ENCODE measurements around the gene PLXNB3. TPM values are rescaled to one million over a fixed set of nuclear protein-coding genes. Genes with fewer than 3 reads are reported as not detected.

Gene PLXNB3
- polyA plus RNA-seq, 3 donors = 1.0 to 2.0 (median 1.2) TPM

- DNase-seq (ENCODE audit: extremely low read depth in 1 of 11, low read depth in 9 of 11, low spot score in 4 of 11) = no peak
Measured at GRCh38 chrX:153781428-153782047, 17.5 kb downstream of the PLXNB3 start.

DNA sequence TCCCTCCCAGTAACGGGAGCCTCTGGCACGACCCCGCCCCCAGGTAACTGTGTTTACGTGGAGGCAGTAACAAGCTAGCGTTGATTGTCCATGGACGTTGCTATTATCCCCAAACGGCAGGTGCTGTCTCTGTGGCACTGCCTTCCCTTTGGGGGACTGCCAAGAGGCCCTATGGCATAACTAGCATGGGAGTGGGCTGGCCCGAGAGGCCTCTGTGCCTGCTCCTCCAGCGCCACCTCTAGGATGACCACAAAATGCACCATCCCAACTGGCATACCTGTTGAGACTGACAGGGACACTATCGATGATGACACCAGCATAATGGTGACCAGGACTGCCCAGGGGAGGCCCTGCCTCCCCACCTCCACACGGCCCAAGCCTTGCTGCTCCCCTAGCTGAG is 18.3 kb downstream of the PLXNB3 start:
- no peak for DNase-seq (ENCODE audit: extremely low read depth in 1 of 11, low read depth in 9 of 11, low spot score in 4 of 11)

DNA sequence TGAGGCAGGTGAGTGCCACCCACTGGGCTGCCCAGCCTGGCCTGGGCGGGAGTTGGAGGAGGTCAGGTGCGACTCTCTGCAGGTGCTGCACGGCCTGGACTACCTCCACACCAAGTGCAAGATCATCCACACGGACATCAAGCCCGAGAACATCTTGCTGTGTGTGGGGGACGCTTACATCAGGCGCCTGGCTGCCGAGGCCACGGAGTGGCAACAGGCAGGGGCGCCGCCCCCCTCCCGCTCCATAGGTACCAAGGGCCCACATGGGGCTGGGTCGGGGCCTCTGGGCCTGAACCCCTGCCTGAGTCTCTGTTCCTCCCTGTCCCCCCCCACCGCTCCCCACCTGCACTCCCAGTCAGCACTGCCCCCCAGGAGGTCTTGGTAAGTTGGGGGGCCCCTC is 18.8 kb downstream of the PLXNB3 start:
- DNase-seq (ENCODE audit: extremely low read depth in 1 of 11, low read depth in 9 of 11, low spot score in 4 of 11) = no peak

DNA sequence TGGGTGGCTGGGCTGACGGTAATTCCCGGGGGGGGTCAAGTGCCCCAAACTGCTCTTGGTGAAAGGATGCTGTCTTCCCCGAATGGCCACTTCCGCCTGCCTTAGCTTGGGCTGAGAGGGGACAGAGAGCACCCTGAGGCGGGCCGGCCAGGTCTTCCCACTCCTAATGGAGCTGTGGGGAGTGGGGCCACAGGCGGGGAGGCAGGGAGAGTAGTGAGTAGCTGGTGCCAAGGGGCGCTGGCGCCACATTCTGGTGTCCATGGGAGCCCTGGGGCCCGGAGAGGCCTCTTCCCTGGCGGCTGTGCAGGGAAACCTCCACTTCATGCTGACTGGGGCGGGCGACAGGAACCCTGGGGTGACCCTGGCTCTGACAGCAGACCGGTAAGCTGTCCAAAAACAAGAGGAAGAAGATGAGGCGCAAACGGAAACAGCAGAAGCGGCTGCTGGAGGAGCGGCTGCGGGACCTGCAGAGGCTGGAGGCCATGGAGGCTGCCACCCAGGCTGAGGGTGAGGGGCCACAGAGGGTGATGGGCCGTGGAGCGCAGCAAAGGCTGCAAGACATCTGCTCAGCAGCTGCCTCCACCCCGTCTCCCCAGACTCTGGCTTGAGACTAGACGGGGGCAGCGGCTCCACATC is 19.4 kb downstream of the PLXNB3 start:
- DNase-seq (ENCODE audit: extremely low read depth in 1 of 11, low read depth in 9 of 11, low spot score in 4 of 11) = no peak

- no peak for DNase-seq (ENCODE audit: extremely low read depth in 1 of 11, low read depth in 9 of 11, low spot score in 4 of 11)
Measured at GRCh38 chrX:153784325-153784967, 20.4 kb downstream of the PLXNB3 start.

GRCh38 chrX:153786669-153787068 is 22.6 kb downstream of the PLXNB3 start:
- no peak for DNase-seq (ENCODE audit: extremely low read depth in 1 of 11, low read depth in 9 of 11, low spot score in 4 of 11)

GRCh38 chrX:153789654-153790053 is 25.6 kb downstream of the PLXNB3 start:
- DNase-seq (ENCODE audit: extremely low read depth in 1 of 11, low read depth in 9 of 11, low spot score in 4 of 11) = no peak

DNA sequence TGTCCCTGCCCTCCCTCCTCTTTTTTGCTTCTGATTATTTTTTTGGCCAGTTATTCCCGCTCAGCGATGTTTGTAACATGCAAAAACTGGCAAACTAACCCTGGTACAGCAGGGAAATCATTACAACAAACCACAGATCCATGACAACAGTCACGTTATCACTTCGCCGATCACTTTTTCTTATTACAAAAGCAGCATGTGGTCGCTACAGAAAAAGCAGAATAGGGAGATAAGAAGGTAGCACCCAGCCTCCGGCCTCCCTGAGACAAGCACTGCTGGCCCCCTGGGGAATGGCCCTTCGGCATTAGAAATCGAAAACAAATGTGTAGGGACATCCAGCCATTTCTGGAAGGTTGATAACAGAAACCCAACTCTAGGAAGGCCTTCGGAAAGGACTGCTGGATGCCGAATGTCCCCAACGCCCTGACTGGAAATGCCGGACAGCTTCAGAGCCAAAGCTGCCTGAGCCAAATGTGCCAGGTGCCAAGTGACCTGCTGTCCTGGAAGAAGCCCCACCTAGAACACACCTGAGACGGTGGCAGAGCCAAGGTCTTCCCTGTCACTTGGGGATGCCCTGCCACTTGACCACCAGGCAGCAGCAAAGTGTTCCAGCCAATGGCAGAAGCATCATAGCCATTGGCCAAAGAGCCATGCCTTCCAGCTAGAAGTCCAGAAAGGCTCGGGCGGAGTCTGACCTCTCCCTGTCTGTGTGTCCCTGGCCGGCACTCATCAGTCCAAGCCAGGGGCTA is 27.2 kb downstream of the PLXNB3 start:
- no peak for DNase-seq (ENCODE audit: extremely low read depth in 1 of 11, low read depth in 9 of 11, low spot score in 4 of 11)

- DNase-seq (ENCODE audit: extremely low read depth in 1 of 11, low read depth in 9 of 11, low spot score in 4 of 11) = no peak
Measured at GRCh38 chrX:153792368-153792767, 28.3 kb downstream of the PLXNB3 start.

DNA sequence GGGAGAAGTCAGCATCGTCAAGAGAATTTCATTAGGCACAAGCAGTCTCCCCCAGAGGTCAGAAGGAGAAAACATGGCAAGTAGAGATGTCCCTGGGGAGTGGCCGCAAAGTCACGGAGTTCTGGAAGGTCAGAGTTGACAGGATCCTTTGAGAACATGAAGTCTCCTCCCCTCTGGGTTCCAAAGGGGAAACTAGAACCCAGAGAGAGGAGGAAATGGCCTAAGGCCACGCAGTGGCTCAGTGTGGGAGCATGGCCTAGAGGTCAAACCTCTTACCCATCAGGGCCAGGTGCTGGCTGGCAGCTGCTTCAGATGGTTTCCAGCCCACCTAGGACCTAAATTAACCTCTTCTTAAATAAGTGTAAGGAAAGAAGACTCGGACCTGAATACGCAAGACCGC is 29.2 kb downstream of the PLXNB3 start:
- DNase-seq (ENCODE audit: extremely low read depth in 1 of 11, low read depth in 9 of 11, low spot score in 4 of 11) = no peak

DNA sequence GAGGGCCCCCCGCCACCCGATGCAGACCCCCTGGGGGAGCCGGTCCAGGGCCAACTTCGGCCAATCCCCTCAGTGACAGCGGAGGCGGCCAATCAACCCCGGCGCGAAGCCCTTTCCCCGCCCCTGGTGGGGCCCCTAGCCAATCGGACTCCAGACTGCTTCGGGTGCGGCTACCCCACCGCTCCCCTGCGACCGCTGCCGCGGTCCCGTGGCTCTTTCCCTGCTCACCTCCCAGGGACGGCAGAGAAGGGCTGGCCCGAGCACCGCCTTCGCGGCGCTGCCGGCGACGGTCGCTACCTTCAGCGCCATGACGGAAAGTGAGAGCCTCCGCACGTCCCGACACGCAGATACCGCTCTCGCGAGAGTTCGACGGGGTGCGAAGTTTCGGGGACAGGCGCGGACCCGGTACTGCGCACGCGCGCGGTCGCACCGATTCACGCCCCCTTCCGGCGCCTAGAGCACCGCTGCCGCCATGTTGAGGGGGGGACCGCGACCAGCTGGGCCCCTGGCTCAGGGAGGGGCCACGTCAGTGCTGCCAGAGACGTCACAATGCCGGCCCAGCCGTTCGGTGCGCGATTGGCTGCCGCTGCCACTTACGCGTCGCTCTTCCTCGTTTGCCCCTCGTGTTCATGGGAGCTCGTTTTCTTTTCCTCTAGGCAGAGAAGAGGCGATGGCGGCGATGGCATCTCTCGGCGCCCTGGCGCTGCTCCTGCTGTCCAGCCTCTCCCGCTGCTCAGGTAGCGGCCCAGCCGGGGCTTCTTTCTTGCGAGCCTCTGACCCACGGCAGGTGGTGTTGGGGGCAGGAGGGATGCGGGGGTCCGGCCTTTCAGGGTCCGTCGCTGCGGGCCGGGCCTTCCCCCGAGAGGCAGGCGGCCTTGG is 30.2 kb downstream of the PLXNB3 start, which contains the start of the genes IDH3G and SSR4:
IDH3G (minus strand) TSS at position 358 of the 879 bp plus-strand sequence; CDS start at position 309, 49 bp downstream.
SSR4 (plus strand) TSS at position 651 of the 879 bp plus-strand sequence; CDS start at position 671, 20 bp downstream.
- DNase-seq (ENCODE audit: extremely low read depth in 1 of 11, low read depth in 9 of 11, low spot score in 4 of 11) = peak; percentile 72 to 91 (median 87)

GRCh38 chrX:153794897-153795816 is 31.1 kb downstream of the PLXNB3 start:
- DNase-seq (ENCODE audit: extremely low read depth in 1 of 11, low read depth in 9 of 11, low spot score in 4 of 11) = no peak

DNA sequence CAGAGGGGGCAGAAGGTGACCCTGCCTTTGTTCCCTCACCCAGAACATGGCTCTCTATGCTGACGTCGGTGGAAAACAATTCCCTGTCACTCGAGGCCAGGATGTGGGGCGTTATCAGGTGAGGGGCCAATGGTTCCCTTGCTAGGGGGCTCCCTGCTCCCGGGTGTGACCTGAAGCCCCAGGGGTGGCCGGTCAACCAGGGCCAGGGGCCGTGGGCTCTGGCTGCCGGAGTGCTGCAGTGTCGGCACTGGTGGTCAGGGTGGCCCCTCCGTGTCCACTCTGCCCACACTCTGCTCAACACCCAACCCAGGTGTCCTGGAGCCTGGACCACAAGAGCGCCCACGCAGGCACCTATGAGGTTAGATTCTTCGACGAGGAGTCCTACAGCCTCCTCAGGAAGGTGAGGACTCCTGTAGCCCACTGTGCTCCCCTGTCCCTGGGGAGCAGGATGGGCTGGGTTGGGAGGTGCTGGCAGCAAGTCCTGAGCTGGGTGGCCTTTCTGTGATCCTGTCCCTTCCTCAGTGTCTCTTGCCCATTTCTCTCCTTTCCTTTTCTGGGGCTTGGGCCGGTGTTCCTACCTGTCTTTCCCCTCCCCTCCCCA is 33.5 kb downstream of the PLXNB3 start:
- DNase-seq (ENCODE audit: extremely low read depth in 1 of 11, low read depth in 9 of 11, low spot score in 4 of 11) = no peak

GRCh38 chrX:153799326-153799725 is 35.3 kb downstream of the PLXNB3 start:
- no peak for DNase-seq (ENCODE audit: extremely low read depth in 1 of 11, low read depth in 9 of 11, low spot score in 4 of 11)

GRCh38 chrX:153800177-153800722 is 36.2 kb downstream of the PLXNB3 start:
- DNase-seq (ENCODE audit: extremely low read depth in 1 of 11, low read depth in 9 of 11, low spot score in 4 of 11) = no peak

DNA sequence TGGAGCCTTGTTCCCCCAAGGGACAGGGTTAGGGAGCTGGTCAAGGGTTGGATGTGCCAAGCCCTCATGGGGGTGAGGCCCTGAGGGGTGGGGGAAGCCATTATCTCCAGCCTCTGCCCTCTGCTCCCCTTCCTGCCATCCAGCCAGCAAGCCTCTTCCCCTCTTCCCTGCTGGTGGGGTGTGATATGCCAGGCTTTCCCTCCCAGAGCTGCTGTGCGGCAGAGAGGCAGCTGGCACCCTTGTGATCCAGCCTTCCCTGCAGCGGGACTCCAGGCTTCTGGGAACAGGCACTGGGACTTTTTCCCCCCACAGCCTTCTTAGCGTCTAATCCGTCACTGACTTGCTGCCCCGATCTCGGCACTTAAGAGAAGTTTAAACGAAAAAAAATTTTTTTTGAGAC is 36.7 kb downstream of the PLXNB3 start:
- no peak for DNase-seq (ENCODE audit: extremely low read depth in 1 of 11, low read depth in 9 of 11, low spot score in 4 of 11)

DNA sequence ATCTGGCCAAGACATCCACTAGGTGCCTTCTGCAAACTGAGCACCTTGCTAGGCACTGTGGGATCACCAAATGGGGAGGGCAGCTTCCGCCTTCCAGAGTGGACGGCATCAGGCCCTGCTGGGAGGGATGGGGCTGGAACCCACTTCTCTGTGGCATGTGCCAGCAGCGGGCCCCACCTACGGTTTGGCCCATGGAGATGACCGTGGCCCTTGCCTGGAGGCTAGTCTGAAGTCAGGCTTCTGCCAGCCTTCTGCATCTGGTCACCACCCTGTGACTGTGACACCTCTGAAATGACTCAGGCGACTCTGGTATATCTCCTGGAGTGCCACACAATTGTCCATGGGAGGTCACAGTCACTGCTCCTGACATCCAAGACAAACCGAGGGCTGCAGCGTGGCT is 37.6 kb downstream of the PLXNB3 start:
- DNase-seq (ENCODE audit: extremely low read depth in 1 of 11, low read depth in 9 of 11, low spot score in 4 of 11) = no peak

All from renal cortex interstitium (tissue), 11 donors.